ENCODE results near the gene DENND1A.
A peak's percentile ranks its signal among the peaks of the same experiment; 100 is the strongest.
"Not testable (repeated sequence)": the region's sequence is repeated elsewhere in the genome, so short reads cannot be mapped to it uniquely, and the experiment has no call there.

Gene DENND1A

GRCh38 chr9:123647145-123647544, 282.8 kb downstream of the DENND1A start:
- no peak for DNase-seq

- no peak for DNase-seq
These were observed 284.2 kb downstream of the DENND1A start for GRCh38 chr9:123645762-123646161.

GRCh38 chr9:123645126-123645525, 284.8 kb downstream of the DENND1A start:
- no peak for DNase-seq

- no peak for DNase-seq
These were observed 286.4 kb downstream of the DENND1A start for GRCh38 chr9:123643518-123643917.

- DNase-seq: peak in 5 of 14 donors; percentile 8 to 73 (median 18)
These were observed 287.3 kb downstream of the DENND1A start for GRCh38 chr9:123642291-123643278.

GRCh38 chr9:123640792-123641222, 289.1 kb downstream of the DENND1A start:
- DNase-seq: no peak

GRCh38 chr9:123639743-123640142, 290.2 kb downstream of the DENND1A start:
- DNase-seq: no peak

- no peak for DNase-seq
These were observed 291.8 kb downstream of the DENND1A start for GRCh38 chr9:123637945-123638634.

- peak in 1 of 14 donors; percentile 2 for DNase-seq
These were observed 292.4 kb downstream of the DENND1A start for GRCh38 chr9:123637606-123637944.

GRCh38 chr9:123636805-123637204, 293.1 kb downstream of the DENND1A start:
- not testable (repeated sequence) for DNase-seq

GRCh38 chr9:123631862-123632261, 298.1 kb downstream of the DENND1A start:
- DNase-seq: no peak

GRCh38 chr9:123630233-123630632, 299.7 kb downstream of the DENND1A start:
- no peak for DNase-seq

- DNase-seq: peak in 1 of 14 donors; percentile 8
These were observed 300.4 kb downstream of the DENND1A start for GRCh38 chr9:123629531-123629930.

GRCh38 chr9:123622711-123623241, 307.1 kb downstream of the DENND1A start:
- no peak for DNase-seq

- no peak for DNase-seq
These were observed 309.7 kb downstream of the DENND1A start for GRCh38 chr9:123620239-123620638.

GRCh38 chr9:123617952-123618678, 311.8 kb downstream of the DENND1A start:
- DNase-seq: peak in 1 of 14 donors; percentile 10

- no peak for DNase-seq
These were observed 312.6 kb downstream of the DENND1A start for GRCh38 chr9:123617286-123617685.

- no peak for DNase-seq
These were observed 313.2 kb downstream of the DENND1A start for GRCh38 chr9:123616707-123617106.

- no peak for DNase-seq
These were observed 314.5 kb downstream of the DENND1A start for GRCh38 chr9:123615381-123615780.

GRCh38 chr9:123614306-123615263, 315.3 kb downstream of the DENND1A start:
- DNase-seq: no peak

GRCh38 chr9:123611226-123611625, 318.7 kb downstream of the DENND1A start:
- no peak for DNase-seq

Data from C1 segment of cervical spinal cord (tissue), 14 donors.